ENCODE results near the gene VCP.

DNA sequence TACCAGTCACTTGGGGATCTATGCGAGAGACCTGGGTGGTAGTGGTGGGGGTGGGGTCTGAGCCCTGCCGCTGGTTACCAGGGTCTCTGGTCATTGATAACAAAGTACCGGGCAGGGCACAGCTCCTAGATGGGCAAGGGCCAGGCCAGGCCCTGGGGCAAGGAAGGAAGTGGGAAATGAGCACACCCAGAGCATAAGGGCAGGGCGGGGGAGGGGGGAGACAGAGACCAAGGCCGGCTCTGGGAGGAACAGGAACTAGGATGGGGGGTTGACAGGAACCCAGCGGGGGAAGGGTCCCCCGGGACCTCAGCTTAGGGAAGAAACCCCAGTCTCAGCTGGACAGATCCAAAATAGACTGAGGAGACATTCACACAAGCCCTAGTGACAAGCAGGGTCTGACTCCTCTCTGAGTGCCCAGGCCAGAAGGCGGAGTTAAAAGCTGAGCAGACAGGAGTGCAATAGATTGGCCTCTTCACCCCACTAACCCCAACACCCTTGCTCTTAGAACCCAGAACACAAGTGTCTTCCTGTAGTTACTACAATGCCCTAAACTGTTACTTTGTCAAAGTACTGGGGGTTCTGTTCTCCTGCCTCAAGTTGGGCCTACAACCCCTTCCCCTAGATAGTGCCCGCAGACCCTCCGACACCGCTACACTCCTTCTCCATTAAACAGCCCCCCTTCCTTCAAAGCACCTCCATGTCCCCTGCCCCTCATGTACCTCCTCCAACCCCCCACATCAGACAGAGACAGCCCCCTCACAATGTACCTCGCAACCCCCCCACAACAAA, 42.6 kb upstream of the VCP start:
- TF ChIP-seq, protein P1, sequence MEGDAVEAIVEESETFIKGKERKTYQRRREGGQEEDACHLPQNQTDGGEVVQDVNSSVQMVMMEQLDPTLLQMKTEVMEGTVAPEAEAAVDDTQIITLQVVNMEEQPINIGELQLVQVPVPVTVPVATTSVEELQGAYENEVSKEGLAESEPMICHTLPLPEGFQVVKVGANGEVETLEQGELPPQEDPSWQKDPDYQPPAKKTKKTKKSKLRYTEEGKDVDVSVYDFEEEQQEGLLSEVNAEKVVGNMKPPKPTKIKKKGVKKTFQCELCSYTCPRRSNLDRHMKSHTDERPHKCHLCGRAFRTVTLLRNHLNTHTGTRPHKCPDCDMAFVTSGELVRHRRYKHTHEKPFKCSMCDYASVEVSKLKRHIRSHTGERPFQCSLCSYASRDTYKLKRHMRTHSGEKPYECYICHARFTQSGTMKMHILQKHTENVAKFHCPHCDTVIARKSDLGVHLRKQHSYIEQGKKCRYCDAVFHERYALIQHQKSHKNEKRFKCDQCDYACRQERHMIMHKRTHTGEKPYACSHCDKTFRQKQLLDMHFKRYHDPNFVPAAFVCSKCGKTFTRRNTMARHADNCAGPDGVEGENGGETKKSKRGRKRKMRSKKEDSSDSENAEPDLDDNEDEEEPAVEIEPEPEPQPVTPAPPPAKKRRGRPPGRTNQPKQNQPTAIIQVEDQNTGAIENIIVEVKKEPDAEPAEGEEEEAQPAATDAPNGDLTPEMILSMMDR (IDR thresholded peaks at IDR 0.05; ENCODE audit: low read depth, low read length, poor library complexity, severe bottlenecking): no peak
- TF ChIP-seq EZH2phosphoT487 (IDR thresholded peaks at IDR 0.05; ENCODE audit: borderline replicate concordance, low read length): no peak
